ENCODE measurements around the gene ZNF25.
"Not testable (repeated sequence)": the region's sequence is repeated elsewhere in the genome, so short reads cannot be mapped to it uniquely, and the experiment has no call there.

Gene ZNF25

GRCh38 chr10:37937864-37938263, 38.6 kb downstream of the ZNF25 start:
- no peak for DNase-seq

DNA sequence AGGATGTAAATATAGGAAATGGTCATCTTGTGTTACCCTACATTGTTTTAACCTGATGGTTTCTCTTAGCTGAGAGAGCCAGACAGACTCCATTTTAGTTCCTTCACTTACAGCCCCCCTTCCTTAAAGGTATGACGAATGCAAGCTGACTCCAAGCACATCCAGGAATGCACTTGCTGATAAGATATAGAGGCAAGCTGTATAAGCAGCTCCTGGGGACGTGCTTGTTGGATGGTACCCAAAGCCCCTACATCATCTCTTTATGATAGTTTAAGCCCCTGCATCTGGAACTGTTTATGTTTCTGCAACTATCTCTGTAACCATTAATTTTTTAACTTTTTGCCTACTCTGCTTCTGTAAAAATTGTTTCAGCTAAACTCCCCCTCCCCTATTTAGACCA, 41.7 kb downstream of the ZNF25 start:
- no peak for DNase-seq

GRCh38 chr10:37930423-37930822, 46.0 kb downstream of the ZNF25 start:
- DNase-seq = no peak

DNA sequence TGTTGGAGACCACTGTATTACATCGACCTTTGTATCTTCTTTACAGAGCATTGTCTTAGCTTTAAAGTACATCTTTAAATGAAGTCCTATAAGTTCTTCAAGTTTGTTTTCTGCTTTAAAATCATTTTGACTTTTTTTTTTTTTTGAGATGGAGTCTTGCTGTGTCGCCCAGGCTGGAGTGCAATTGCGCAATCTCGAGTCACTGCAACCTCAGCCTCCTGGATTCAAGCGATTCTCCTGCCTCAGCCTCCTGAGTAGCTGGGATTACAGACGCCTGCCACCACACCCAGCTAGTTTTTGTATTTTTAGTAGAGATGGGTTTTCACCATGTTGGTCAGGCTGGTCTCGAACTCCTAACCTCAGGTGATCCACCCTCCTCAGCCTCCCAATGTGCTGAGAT, 68.3 kb downstream of the ZNF25 start:
- not testable (repeated sequence) for DNase-seq

GRCh38 chr10:37906382-37906781, 70.1 kb downstream of the ZNF25 start:
- no peak for DNase-seq
